ENCODE data around the gene KCNIP4. TPM values are rescaled to one million over a fixed set of nuclear protein-coding genes. Genes with fewer than 3 reads are reported as not detected.
"Not testable (repeated sequence)": the region's sequence is repeated elsewhere in the genome, so short reads cannot be mapped to it uniquely, and the experiment has no call there.

The KCNIP4 gene
- total RNA-seq, 3 donors from 2014 or later: 0.96 to 11.3 (median 2.4) TPM

DNA sequence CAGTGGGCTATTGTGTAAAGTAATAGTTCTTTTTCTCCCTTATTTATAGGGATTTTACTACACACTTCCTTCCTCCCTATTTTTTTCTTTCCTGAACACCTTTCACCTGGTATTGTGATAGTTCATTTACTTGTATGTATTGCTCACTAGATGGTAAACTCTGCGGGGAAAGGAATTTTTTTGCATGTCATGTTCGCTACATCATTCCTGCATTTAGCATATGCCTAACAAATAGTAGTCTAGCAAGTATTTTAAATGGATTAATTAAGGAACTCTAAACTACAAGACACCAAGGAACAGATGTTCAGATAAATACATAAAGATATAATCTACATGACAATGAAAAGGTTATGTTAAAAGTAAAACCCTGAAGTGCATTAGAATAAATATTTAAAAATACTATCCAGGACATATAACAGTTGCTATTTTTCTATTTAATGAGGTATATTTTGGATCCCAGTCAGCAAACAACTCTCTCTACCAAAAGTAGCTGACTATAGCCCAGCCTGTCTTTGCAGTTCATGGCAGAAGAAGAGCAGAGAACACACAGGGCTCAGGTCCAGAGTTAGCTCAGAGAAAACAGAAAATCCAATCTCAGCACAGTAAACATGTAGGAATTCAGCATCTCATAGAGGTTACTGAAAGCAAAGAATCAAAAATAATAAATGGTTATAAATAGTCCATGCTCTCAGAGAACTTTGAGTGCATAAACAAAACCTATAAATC, 1160.5 kb downstream of the KCNIP4 start:
- intact Hi-C loops (cut with DNase I, micrococcal nuclease): no loop called here
- TF ChIP-seq, protein P1, sequence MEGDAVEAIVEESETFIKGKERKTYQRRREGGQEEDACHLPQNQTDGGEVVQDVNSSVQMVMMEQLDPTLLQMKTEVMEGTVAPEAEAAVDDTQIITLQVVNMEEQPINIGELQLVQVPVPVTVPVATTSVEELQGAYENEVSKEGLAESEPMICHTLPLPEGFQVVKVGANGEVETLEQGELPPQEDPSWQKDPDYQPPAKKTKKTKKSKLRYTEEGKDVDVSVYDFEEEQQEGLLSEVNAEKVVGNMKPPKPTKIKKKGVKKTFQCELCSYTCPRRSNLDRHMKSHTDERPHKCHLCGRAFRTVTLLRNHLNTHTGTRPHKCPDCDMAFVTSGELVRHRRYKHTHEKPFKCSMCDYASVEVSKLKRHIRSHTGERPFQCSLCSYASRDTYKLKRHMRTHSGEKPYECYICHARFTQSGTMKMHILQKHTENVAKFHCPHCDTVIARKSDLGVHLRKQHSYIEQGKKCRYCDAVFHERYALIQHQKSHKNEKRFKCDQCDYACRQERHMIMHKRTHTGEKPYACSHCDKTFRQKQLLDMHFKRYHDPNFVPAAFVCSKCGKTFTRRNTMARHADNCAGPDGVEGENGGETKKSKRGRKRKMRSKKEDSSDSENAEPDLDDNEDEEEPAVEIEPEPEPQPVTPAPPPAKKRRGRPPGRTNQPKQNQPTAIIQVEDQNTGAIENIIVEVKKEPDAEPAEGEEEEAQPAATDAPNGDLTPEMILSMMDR (IDR thresholded peaks at IDR 0.05): no peak
- Histone ChIP-seq H3K4me1 (ENCODE audit: low read depth) (no peaks in the 10 kb centered on the region), H3K9me3 (peaks cover 4% of the 10 kb centered on the region), H3K4me3 (no peak overlapping the region), H3K36me3 (ENCODE audit: low read depth) (no peaks in the 10 kb centered on the region)
- no peak for ATAC-seq
- DNase-seq: no peak

DNA sequence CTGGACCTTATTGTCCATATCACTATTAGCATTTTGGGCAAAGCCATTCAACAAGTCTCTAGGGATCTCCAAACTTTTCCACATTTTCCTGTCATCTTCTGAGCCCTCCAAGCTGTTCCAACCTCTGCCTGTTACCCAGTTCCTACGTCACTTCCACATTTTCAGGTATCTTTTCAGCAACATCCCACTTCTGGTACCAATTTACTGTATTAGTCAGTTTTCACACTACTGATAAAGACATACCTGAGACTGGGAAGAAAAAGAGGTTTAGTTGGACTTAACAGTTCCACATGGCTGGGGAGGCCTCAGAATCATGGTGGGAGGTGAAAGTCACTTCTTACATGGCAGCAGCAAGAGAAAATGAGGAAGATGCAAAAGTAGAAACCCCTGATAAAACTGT, 1165.4 kb downstream of the KCNIP4 start:
- intact Hi-C loops (cut with DNase I, micrococcal nuclease); H3K36me3 ChIP-seq (ENCODE audit: low read depth): not testable (repeated sequence)

DNA sequence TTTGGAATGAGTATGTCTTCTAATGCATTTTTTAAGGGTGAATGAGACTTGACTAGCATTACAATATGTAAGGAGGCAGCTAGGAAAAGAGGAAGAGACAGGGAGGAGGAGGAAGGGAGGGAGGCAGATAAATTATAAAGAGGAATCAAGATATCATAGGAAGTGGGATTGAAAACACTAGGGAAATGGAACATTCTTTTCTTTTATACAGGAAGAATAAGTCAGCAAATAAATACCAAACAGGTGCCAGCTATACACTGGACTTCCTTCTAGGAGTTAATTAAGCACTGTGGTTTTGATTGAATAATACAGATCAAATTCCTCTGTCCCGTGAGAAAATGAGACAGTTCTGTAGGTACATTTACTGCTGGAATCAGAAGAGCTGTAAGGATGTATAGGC, 1169.7 kb downstream of the KCNIP4 start:
- Histone ChIP-seq H3K4me3 (no peak overlapping the region), H3K9me3 (peaks cover 5% of the 10 kb centered on the region), H3K36me3 (ENCODE audit: low read depth) (no peaks in the 10 kb centered on the region), H3K4me1 (ENCODE audit: low read depth) (no peaks in the 10 kb centered on the region)
- DNase-seq: no peak
- no peak for ATAC-seq
- intact Hi-C loops (cut with DNase I, micrococcal nuclease): no loop called here
- TF ChIP-seq, protein P1 (IDR thresholded peaks at IDR 0.05): no peak

More for the DNA sequence above, 1165.4 kb downstream of the KCNIP4 start:
- ATAC-seq; H3K9me3 ChIP-seq; H3K4me3 ChIP-seq; DNase-seq; H3K4me1 ChIP-seq (ENCODE audit: low read depth): not testable (repeated sequence)

DNA sequence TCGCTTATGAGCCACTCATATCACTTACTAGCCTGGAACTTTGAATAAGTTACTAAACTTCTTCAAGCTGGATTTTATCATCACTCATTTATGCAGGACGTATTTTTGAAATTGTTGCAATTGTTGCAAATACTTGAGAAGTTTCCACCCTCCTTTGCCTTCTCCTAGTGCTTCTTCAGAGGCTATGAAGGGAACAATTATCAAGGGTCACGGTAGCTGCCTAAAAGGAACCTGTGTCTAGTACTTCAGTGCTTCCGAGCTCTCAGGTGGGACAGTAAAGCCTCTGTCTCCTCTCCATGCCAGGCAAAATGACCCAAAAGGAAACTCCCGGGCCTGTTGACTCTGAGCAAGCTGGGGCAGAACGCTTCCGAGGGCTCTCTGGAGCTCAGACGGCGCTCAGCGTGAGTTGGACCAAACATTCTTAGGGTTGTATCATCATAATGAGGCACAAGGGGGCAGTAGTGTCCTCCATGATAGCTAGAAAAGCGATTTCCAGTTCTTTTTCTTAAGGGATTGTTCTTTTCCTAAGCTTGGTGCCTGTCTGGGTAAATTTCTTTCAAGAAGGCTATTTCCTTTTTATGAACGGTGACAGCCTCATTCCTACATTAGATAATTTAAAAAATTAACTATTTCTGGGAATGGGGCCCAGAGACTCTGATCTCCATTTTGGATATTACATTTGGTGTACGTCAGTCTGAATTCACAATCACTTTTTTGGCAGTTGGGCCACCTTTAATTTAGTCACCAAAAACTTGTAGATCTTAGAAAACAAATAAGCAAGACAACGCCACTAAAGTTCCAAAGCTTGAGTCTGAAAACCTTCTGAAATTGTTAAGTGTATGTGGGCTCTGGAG, 1175.2 kb downstream of the KCNIP4 start:
- Histone ChIP-seq H3K4me1 (ENCODE audit: low read depth) (no peaks in the 10 kb centered on the region), H3K36me3 (ENCODE audit: low read depth) (no peaks in the 10 kb centered on the region), H3K4me3 (no peak overlapping the region), H3K9me3 (no peaks in the 10 kb centered on the region)
- intact Hi-C loops (cut with DNase I, micrococcal nuclease): loop anchor here (5.0 kb wide), 1 partner anchor 359 kb away; no protein-coding TSS in a partner anchor
- TF ChIP-seq, protein P1 (IDR thresholded peaks at IDR 0.05): no peak
- peak in 2 of 3 donors; percentile 29 to 75 for DNase-seq
- peak; percentile 76 for ATAC-seq

DNA sequence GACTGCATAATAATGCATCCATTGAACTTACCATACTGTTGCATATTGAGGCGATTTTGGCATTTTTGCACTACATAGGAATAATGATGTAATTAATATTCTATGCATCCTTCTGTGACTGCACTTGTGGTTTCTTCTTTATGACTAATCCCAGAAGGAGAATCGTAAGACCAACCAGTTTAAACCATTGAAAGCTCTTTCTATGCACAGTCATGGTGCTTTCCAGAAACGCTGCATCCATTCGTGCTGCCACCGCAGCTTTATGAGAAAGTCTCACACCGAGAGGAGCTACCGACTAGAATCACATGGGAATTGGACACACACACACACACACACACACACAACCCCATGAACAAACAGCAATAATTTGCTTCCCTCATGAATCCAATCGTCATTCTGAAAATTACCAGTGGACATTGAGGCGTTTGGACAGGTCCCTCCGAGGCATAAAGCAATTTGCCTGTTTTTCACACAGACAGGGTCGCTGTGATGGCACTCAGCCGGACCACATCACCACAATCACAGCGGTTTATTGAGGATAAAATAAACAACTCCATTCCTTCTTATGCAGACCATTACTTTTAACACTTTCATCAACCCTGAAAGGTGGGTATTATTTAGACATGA, 1184.1 kb downstream of the KCNIP4 start:
- Histone ChIP-seq H3K4me3 (no peak overlapping the region), H3K4me1 (ENCODE audit: low read depth) (no peaks in the 10 kb centered on the region), H3K9me3 (no peaks in the 10 kb centered on the region), H3K36me3 (ENCODE audit: low read depth) (no peaks in the 10 kb centered on the region)
- intact Hi-C loops (cut with DNase I, micrococcal nuclease): no loop called here
- TF ChIP-seq, protein P1 (IDR thresholded peaks at IDR 0.05): no peak
- DNase-seq (no peak), ATAC-seq (no peak)
